HEK293 (cell line): Measurements from ENCODE around the gene PDE4D.

ENCODE experiments used
- CTCF ChIA-PET: fragments of 350-600 bp; formaldehyde crosslinking; extraction: SDS; loops from one replicate; lab custom pipeline; 2021; ENCODE audit warnings: antibody characterized with exemption; lab: Yijun Ruan, JAX
- POLR2A ChIA-PET: fragments of 300-600 bp; formaldehyde crosslinking; extraction: SDS; loops from one replicate; lab custom pipeline; 2020; ENCODE audit warnings: antibody characterized with exemption, inconsistent platforms; lab: Yijun Ruan, JAX
- H3K27ac ChIP-seq: fragments of 200-500 bp; sonication (Bioruptor generic); 2 replicates; pipeline ENCODE4 v1.5.1; 2014; ENCODE audit warnings: low read depth, low read length, control low read depth, inconsistent platforms; ENCODE audit errors: extremely low read depth
- H3K36me3 ChIP-seq, 2 experiments: fragments of 200-500 bp in 1 of 2; sonication (Bioruptor generic) in 1 of 2; 1 replicate in 1 of 2; 2 replicates in 1 of 2; pipeline ENCODE4 v1.5.1; 2014 to 2017; ENCODE audit warnings: inconsistent platforms in 2 of 2, low read length in 2 of 2; ENCODE audit not compliant: control insufficient read depth in 2 of 2, insufficient read depth in 1 of 2
- H3K4me1 ChIP-seq: fragments of 200-500 bp; sonication (Bioruptor generic); 2 replicates; pipeline ENCODE4 v1.5.1; 2014; ENCODE audit warnings: mild to moderate bottlenecking, low read length, inconsistent platforms; ENCODE audit not compliant: control insufficient read depth, insufficient read depth
- H3K4me3 ChIP-seq: 2 replicates; pipeline ENCODE4 v1.5.1; 2011; ENCODE audit warnings: low read depth, mild to moderate bottlenecking, control low read depth, low read length, moderate library complexity
- H3K9me3 ChIP-seq: fragments of 200-500 bp; sonication (Bioruptor generic); 2 replicates; pipeline ENCODE4 v1.5.1; 2014; ENCODE audit warnings: low read depth, low read length, inconsistent platforms; ENCODE audit not compliant: control insufficient read depth, insufficient read depth
- BCL6B ChIP-seq: fragments of 450-650 bp; formaldehyde crosslinking; IDR thresholded peaks from 2 replicates; pipeline ENCODE4 v1.5.1; 2017; ENCODE audit warnings: missing biosample characterization, missing genetic modification characterization
- GFI1B ChIP-seq: fragments of 450-650 bp; formaldehyde crosslinking; IDR thresholded peaks from 2 replicates; pipeline ENCODE4 v1.5.1; 2016; ENCODE audit warnings: missing biosample characterization, missing genetic modification characterization
- HOXA7 ChIP-seq: sonication (generic); formaldehyde crosslinking; IDR thresholded peaks from 2 replicates; pipeline ENCODE4 v1.8.1; 2022; ENCODE audit warnings: missing genetic modification reagents, borderline replicate concordance
- HOXD13 ChIP-seq: sonication (generic); formaldehyde crosslinking; IDR thresholded peaks from 2 replicates; pipeline ENCODE4 v1.8.0; 2022; ENCODE audit warnings: missing genetic modification reagents, borderline replicate concordance
- PRDM1 ChIP-seq: fragments of 450-650 bp; formaldehyde crosslinking; IDR thresholded peaks from 2 replicates; pipeline ENCODE4; 2016; ENCODE audit warnings: missing biosample characterization, missing genetic modification characterization
- SALL2 ChIP-seq: fragments of 450-650 bp; formaldehyde crosslinking; IDR thresholded peaks from 2 replicates; pipeline ENCODE4 v1.5.0; 2017; ENCODE audit warnings: missing biosample characterization, mild to moderate bottlenecking, missing genetic modification characterization, borderline replicate concordance
- SCRT2 ChIP-seq: fragments of 450-650 bp; formaldehyde crosslinking; IDR thresholded peaks from 2 replicates; pipeline ENCODE4 v1.5.1; 2016; ENCODE audit warnings: missing biosample characterization, missing genetic modification characterization
- YY1 ChIP-seq: fragments of 450-650 bp; formaldehyde crosslinking; IDR thresholded peaks from 2 replicates; pipeline ENCODE4 v1.5.1; 2018; ENCODE audit warnings: missing biosample characterization, missing genetic modification characterization
- ZBTB11 ChIP-seq: fragments of 450-650 bp; formaldehyde crosslinking; conservative IDR thresholded peaks from 2 replicates; pipeline ENCODE4 v1.5.1; 2016; ENCODE audit warnings: low read depth, missing biosample characterization, missing genetic modification characterization
- ZFP3 ChIP-seq: fragments of 450-650 bp; formaldehyde crosslinking; IDR thresholded peaks from 2 replicates; pipeline ENCODE4 v1.5.1; 2016; ENCODE audit warnings: low read depth, missing biosample characterization, missing genetic modification characterization
- ZFP37 ChIP-seq: fragments of 450-650 bp; formaldehyde crosslinking; IDR thresholded peaks from 2 replicates; pipeline ENCODE4 v1.5.1; 2016; ENCODE audit warnings: missing biosample characterization, missing genetic modification characterization
- ZFP41 ChIP-seq: fragments of 450-650 bp; formaldehyde crosslinking; IDR thresholded peaks from 2 replicates; pipeline ENCODE4 v1.5.1; 2016; ENCODE audit warnings: missing biosample characterization, missing genetic modification characterization, borderline replicate concordance
- ZFP69B ChIP-seq: fragments of 450-650 bp; formaldehyde crosslinking; IDR thresholded peaks from 2 replicates; pipeline ENCODE4 v1.5.1; 2016; ENCODE audit warnings: missing biosample characterization, missing genetic modification characterization
- ZNF132 ChIP-seq: fragments of 450-650 bp; formaldehyde crosslinking; IDR thresholded peaks from 2 replicates; pipeline ENCODE4 v1.5.1; 2017; ENCODE audit warnings: missing biosample characterization, missing genetic modification characterization, borderline replicate concordance
- ZNF26 ChIP-seq: fragments of 450-650 bp; formaldehyde crosslinking; IDR thresholded peaks from 2 replicates; pipeline ENCODE4 v1.5.1; 2016; ENCODE audit warnings: missing biosample characterization, missing genetic modification characterization
- ZNF335 ChIP-seq: fragments of 450-650 bp; formaldehyde crosslinking; conservative IDR thresholded peaks from 2 replicates; pipeline ENCODE4 v1.5.1; 2016; ENCODE audit warnings: missing biosample characterization, missing genetic modification characterization
- ZNF350 ChIP-seq: fragments of 450-650 bp; formaldehyde crosslinking; IDR thresholded peaks from 2 replicates; pipeline ENCODE4 v1.5.0; 2017; ENCODE audit warnings: missing biosample characterization, mild to moderate bottlenecking, missing genetic modification characterization
- ZNF362 ChIP-seq: fragments of 450-650 bp; formaldehyde crosslinking; IDR thresholded peaks from 2 replicates; pipeline ENCODE4 v1.5.1; 2016; ENCODE audit warnings: missing biosample characterization, missing genetic modification characterization
- ZNF510 ChIP-seq: fragments of 450-650 bp; formaldehyde crosslinking; IDR thresholded peaks from 2 replicates; pipeline ENCODE4 v1.5.1; 2018; ENCODE audit warnings: mild to moderate bottlenecking, missing genetic modification characterization, missing biosample characterization; ENCODE audit not compliant: insufficient replicate concordance
- ZNF561 ChIP-seq: fragments of 450-650 bp; IDR thresholded peaks from 2 replicates; pipeline ENCODE4 v1.5.1; 2018; ENCODE audit warnings: missing biosample characterization, missing genetic modification characterization, borderline replicate concordance
- ZNF596 ChIP-seq: fragments of 450-650 bp; IDR thresholded peaks from 2 replicates; pipeline ENCODE4 v1.5.0; 2018; ENCODE audit warnings: missing biosample characterization, mild to moderate bottlenecking, missing genetic modification characterization, moderate library complexity
- ZNF623 ChIP-seq: fragments of 450-650 bp; formaldehyde crosslinking; IDR thresholded peaks from 2 replicates; pipeline ENCODE4 v1.5.1; 2016; ENCODE audit warnings: missing biosample characterization, missing genetic modification characterization
- ZNF704 ChIP-seq: fragments of 450-650 bp; formaldehyde crosslinking; IDR thresholded peaks from 2 replicates; pipeline ENCODE4 v1.5.1; 2016; ENCODE audit warnings: missing biosample characterization, missing genetic modification characterization
- ZNF776 ChIP-seq: fragments of 450-650 bp; formaldehyde crosslinking; IDR thresholded peaks from 2 replicates; pipeline ENCODE4 v1.5.0; 2017; ENCODE audit warnings: missing biosample characterization, missing genetic modification characterization, borderline replicate concordance
- ZNF785 ChIP-seq: fragments of 450-650 bp; formaldehyde crosslinking; IDR thresholded peaks from 2 replicates; pipeline ENCODE4 v1.5.1; 2016; ENCODE audit warnings: missing biosample characterization, missing genetic modification characterization

The PDE4D gene

GRCh38 chr5:59830536-59831200 is 62.9 kb downstream of the PDE4D start:
- H3K4me1 ChIP-seq: peaks cover 5% of the 10 kb centered on the region; the same call in 1 of the 2 replicates
- ChIA-PET CTCF (interaction anchor here (1.2 kb wide), 1 partner anchor 9 kb away, joined by 3 read pairs; no protein-coding TSS in a partner anchor), POLR2A (no interaction called here)

GRCh38 chr5:59829922-59830321 is 63.6 kb downstream of the PDE4D start:
- H3K36me3 ChIP-seq: no peaks in the 10 kb centered on the region
- H3K4me3 ChIP-seq: no peak overlapping the region
- POLR2A ChIA-PET: no interaction called here
- no peak overlapping the region for H3K27ac ChIP-seq
- H3K4me1 ChIP-seq: peaks cover 5% of the 10 kb centered on the region; the same call in 1 of the 2 replicates
- H3K9me3 ChIP-seq: no peaks in the 10 kb centered on the region
- CTCF ChIA-PET: no interaction called here
- no peak for TF ChIP-seq ZNF362
- TF ChIP-seq ZNF132 (tag by site-specific recombination): no peak
- no peak for TF ChIP-seq HOXA7 (CRISPR knock-in tag)
- TF ChIP-seq ZNF704 (tag by site-specific recombination): no peak
- TF ChIP-seq ZNF776 (tag by site-specific recombination): no peak
- TF ChIP-seq ZFP3 (tag by site-specific recombination): no peak
- TF ChIP-seq HOXD13: no peak
- TF ChIP-seq YY1 (tag by site-specific recombination): no peak
- TF ChIP-seq ZFP41 (tag by site-specific recombination): no peak
- no peak for TF ChIP-seq BCL6B
- TF ChIP-seq ZNF785 (tag by site-specific recombination): no peak
- TF ChIP-seq ZNF26 (tag by site-specific recombination): no peak

More at GRCh38 chr5:59830536-59831200, 62.9 kb downstream of the PDE4D start:
- Histone ChIP-seq H3K27ac (no peak overlapping the region), H3K36me3 (no peaks in the 10 kb centered on the region), H3K4me3 (no peak overlapping the region), H3K9me3 (no peaks in the 10 kb centered on the region)
- TF ChIP-seq ZNF350 (tag by site-specific recombination) (no peak), PRDM1 (no peak), ZNF335 (no peak), ZNF561 (tag by site-specific recombination) (no peak), ZNF776 (tag by site-specific recombination) (no peak), GFI1B (tag by site-specific recombination) (no peak), ZNF596 (no peak), ZFP37 (tag by site-specific recombination) (no peak), ZNF623 (tag by site-specific recombination) (no peak), SCRT2 (no peak), ZFP69B (no peak), SALL2 (tag by site-specific recombination) (no peak), ZBTB11 (tag by site-specific recombination) (no peak), ZNF510 (no peak)
